Heart left ventricle (tissue), 16 donors: ENCODE measurements around the gene ETF1. TPM values are rescaled to one million over a fixed set of nuclear protein-coding genes. Genes with fewer than 3 reads are reported as not detected.

ENCODE experiments used
- ATAC-seq, 4 donors: fragments of 200-7000 bp; cut with Tn5 transposase; one replicate each; pipeline ENCODE4 v1.9.1; 2020 to 2022; ENCODE audit warnings: moderate library complexity in 4 of 4, mild to moderate bottlenecking in 3 of 4, moderate number of reproducible peaks in 1 of 4
- DNase-seq, 5 donors: peaks; one replicate each; pipeline ENCODE4 v3.0.0-alpha.2; 2020
- H3K27ac ChIP-seq, 12 donors: fragments of 200-600 bp; sonication (generic) in 4 of 12; one replicate each; pipeline versions ENCODE4 v1.5.0 to v1.8.0; 2016 to 2022; ENCODE audit warnings: mild to moderate bottlenecking in 2 of 12
- H3K27me3 ChIP-seq, 9 donors: fragments of 200-600 bp; sonication (generic) in 2 of 9; one replicate each; pipeline versions ENCODE4 v1.5.1 to v1.8.0; 2016 to 2022; ENCODE audit warnings: mild to moderate bottlenecking in 3 of 9
- H3K36me3 ChIP-seq, 9 donors: fragments of 200-600 bp; sonication (generic) in 2 of 9; one replicate each; pipeline versions ENCODE4 v1.5.0 to v1.8.0; 2018 to 2022; ENCODE audit warnings: mild to moderate bottlenecking in 2 of 9
- H3K4me1 ChIP-seq, 12 donors: fragments of 200-600 bp; sonication (generic) in 4 of 12; one replicate each; pipeline versions ENCODE4 v1.5.0 to v1.8.0; 2016 to 2022; ENCODE audit warnings: mild to moderate bottlenecking in 3 of 12
- H3K4me3 ChIP-seq, 12 donors: fragments of 200-600 bp; sonication (generic) in 4 of 12; one replicate each; pipeline versions ENCODE4 v1.5.0 to v1.8.0; 2017 to 2022; ENCODE audit warnings: mild to moderate bottlenecking in 9 of 12, moderate library complexity in 4 of 12
- H3K9me3 ChIP-seq, 12 donors: fragments of 200-600 bp; sonication (generic) in 4 of 12; one replicate each; pipeline versions ENCODE4 v1.5.0 to v1.8.0; 2016 to 2022; ENCODE audit warnings: mild to moderate bottlenecking in 1 of 12
- CTCF ChIP-seq, 12 donors: fragments of 200-600 bp; sonication (generic) in 4 of 12; IDR thresholded peaks; one replicate each; pipeline versions ENCODE4 v1.5.0 to v1.8.0; 2018 to 2022; ENCODE audit warnings: antibody characterized with exemption in 12 of 12, mild to moderate bottlenecking in 5 of 12
- POLR2A ChIP-seq, 2 donors: fragments of 450-650 bp; IDR thresholded peaks; one replicate each; pipeline ENCODE4 v1.6.1; 2017; ENCODE audit warnings: antibody characterized with exemption in 2 of 2, mild to moderate bottlenecking in 2 of 2, moderate library complexity in 2 of 2
- WGBS, 4 donors: extraction: QIAGEN DNeasy Blood & Tissue Kit in 2 of 4; methylation state at CpG; one replicate each; pipeline versions ENCODE4 v1.1.5 to v1.1.7; 2013 to 2018; 5-methylcytosine and 5-hydroxymethylcytosine counted together
- intact Hi-C, 10 donors: fragments of 100-400 bp; cut with DNase I; formaldehyde crosslinking; loops; one replicate each; pipeline versions ENCODE4 v1.11.1 to v1.14.2; 2022
- polyA plus RNA-seq, 2 donors: library from polyadenylated mRNA; stranded (reverse); fragments of 200-250 nt; gene quantifications; one replicate each; pipeline ENCODE4 v1.2.3, GENCODE V29; 2013
- total RNA-seq, 9 donors: library from RNA; depleted of rRNA in 2 of 9; stranded (reverse); fragments of >200 nt in 2 of 9; fragmentation: NEBNext Ultra II Directional in 3 of 9; extraction: Animal tissue kit (Norgen Biotek cat#: 25700) in 3 of 9; gene quantifications; one replicate each; pipeline versions ENCODE4 v1.1.0 to v1.2.4, GENCODE V29; 2016 to 2023
- donor health status: ischemic (EF 13 %, LVEDD 7.1; RV severe dilation, severe dysfunction).
- donor health status: healthy with polysubstance abuse.
- donor health status: DM: no; HTN: yes; CAD: no.
- donor health status: DM: no; HTN: no; CAD: no.
- donor health status: ischemic (EF 25% LVEDD 6.9; RV normal size, moderate dysfunction).
- donor health status: ischemic (EF 25% LVEDD 5.7; RV mildly dilated, moderate dysfunction).
- donor health status: healthy.
- donor health status: DM: yes; HTN: yes; CAD: no.
- donor health status: ischemic (EF 35%, LVEDD 5.7; RV mildly dilated, moderate dysfunction).
- donor health status: nonischemic (EF 11% LVEDD 7.7; RV severe dilation, severe dysfunction).
- donor health status: DM: yes; HTN: yes; CAD: no.
- donor health status: PGD.
- donor health status: ischemic (EF 29% LVEDD 5.4; RV normal size, mild dysfunction).
- donor health status: nonischemic (EF 23%, LVEDD 6.1; RV moderate dilation, normal function).

Gene ETF1
- total and polyA plus RNA-seq, 11 donors, result 19.0 to 116 (median 81.8) TPM

DNA sequence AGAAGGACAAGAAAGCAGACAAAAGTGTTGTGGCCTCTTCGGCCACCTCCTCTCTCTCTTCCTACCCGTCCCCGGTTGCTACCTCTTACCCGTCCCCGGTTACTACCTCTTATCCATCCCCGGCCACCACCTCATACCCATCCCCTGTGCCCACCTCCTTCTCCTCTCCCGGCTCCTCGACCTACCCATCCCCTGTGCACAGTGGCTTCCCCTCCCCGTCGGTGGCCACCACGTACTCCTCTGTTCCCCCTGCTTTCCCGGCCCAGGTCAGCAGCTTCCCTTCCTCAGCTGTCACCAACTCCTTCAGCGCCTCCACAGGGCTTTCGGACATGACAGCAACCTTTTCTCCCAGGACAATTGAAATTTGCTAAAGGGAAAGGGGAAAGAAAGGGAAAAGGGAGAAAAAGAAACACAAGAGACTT, 75.3 kb downstream of the ETF1 start:
- H3K36me3 ChIP-seq, result peaks cover 0 to 25% (median 16%) of the 10 kb centered on the region in 9 donors
- H3K4me1 ChIP-seq, result peaks cover 0 to 41% (median 27%) of the 10 kb centered on the region in 12 donors
- H3K4me3 ChIP-seq, result peak overlapping the region in 10 of 12 donors; percentile 62 to 94 (median 83)
- no peak overlapping the region for H3K27ac ChIP-seq
- intact Hi-C loops, result loop anchor here in 2 of 10 donors (1.0 to 5.0 kb wide), 2 partner anchors 24 to 35 kb away; no protein-coding TSS in a partner anchor
- WGBS, 4 donors, result 78 to 88% (median 81%) methylated on average over 14 of the region's 14 CpGs
- DNase-seq, result no peak
- TF ChIP-seq CTCF (IDR thresholded peaks at IDR 0.05) (no peak), POLR2A (IDR thresholded peaks at IDR 0.05) (no peak)
- no peaks in the 10 kb centered on the region for H3K9me3 ChIP-seq
- H3K27me3 ChIP-seq, result no peaks in the 10 kb centered on the region
- no peak for ATAC-seq

- H3K27ac ChIP-seq, result peak overlapping the region in 3 of 12 donors; percentile 95 to 99 (median 98)
- 86 to 91% (median 88%) methylated on average over 42 to 45 of the region's 45 CpGs for WGBS, 4 donors
- intact Hi-C loops, result loop anchor here in 1 of 10 donors (5.0 kb wide), 1 partner anchor 35 kb away; no protein-coding TSS in a partner anchor
- no peak for DNase-seq
- H3K36me3 ChIP-seq, result peaks cover 0 to 25% (median 16%) of the 10 kb centered on the region in 9 donors
- no peaks in the 10 kb centered on the region for H3K9me3 ChIP-seq
- no peaks in the 10 kb centered on the region for H3K27me3 ChIP-seq
- peak overlapping the region; percentile 62 to 95 (median 86) for H3K4me3 ChIP-seq
- no peak for ATAC-seq
- peaks cover 0 to 41% (median 27%) of the 10 kb centered on the region in 12 donors for H3K4me1 ChIP-seq
- TF ChIP-seq POLR2A (IDR thresholded peaks at IDR 0.05), result no peak
- TF ChIP-seq CTCF (IDR thresholded peaks at IDR 0.05), result no peak
These were observed 75.9 kb downstream of the ETF1 start for GRCh38 chr5:138466900-138467710.

GRCh38 chr5:138466125-138466899, 76.7 kb downstream of the ETF1 start:
- ATAC-seq (no peak), DNase-seq (no peak)
- Histone ChIP-seq H3K27ac (peak overlapping the region in 6 of 12 donors; percentile 53 to 99 (median 98)), H3K36me3 (peaks cover 0 to 25% (median 16%) of the 10 kb centered on the region in 9 donors), H3K27me3 (no peaks in the 10 kb centered on the region), H3K4me1 (peaks cover 0 to 46% (median 27%) of the 10 kb centered on the region in 12 donors), H3K9me3 (no peaks in the 10 kb centered on the region), H3K4me3 (peak overlapping the region; percentile 62 to 95 (median 86))
- intact Hi-C loops, result loop anchor here in 1 of 10 donors (5.0 kb wide), 1 partner anchor 36 kb away; no protein-coding TSS in a partner anchor
- WGBS, 4 donors, result 17 to 26% (median 21%) methylated on average over 35 to 39 of the region's 39 CpGs
- TF ChIP-seq CTCF (IDR thresholded peaks at IDR 0.05) (no peak), POLR2A (IDR thresholded peaks at IDR 0.05) (no peak)
